K562 (cell line): ENCODE measurements around the gene TNRC6B. TPM values are rescaled to one million over a fixed set of nuclear protein-coding genes. Genes with fewer than 3 reads are reported as not detected.

Experiments
- ATAC-seq: fragments of 200-7000 bp; cut with Tn5 transposase; 3 replicates; pipeline ENCODE4 v1.9.1; 2020; ENCODE audit warnings: moderate library complexity
- BruUV-seq: library from RNA; stranded (reverse); fragments of 400-500 nt; replicated peaks from 2 replicates; lab custom pipeline; 2021; lab: Mats Ljungman, UMichigan
- CTCF ChIA-PET: fragments of 300-600 bp; formaldehyde crosslinking; extraction: SDS; loops from one replicate; lab custom pipeline; 2021; ENCODE audit warnings: low intra/inter-chr PET ratio; lab: Yijun Ruan, JAX
- POLR2A ChIA-PET: fragments of 300-600, 350-650 bp; sonication (Branson Sonifier 250); formaldehyde crosslinking; extraction: SDS; loops from one replicate; lab custom pipeline; 2021; ENCODE audit warnings: antibody characterized with exemption, inconsistent platforms; lab: Yijun Ruan, JAX
- DNase-seq, 4 experiments: peaks; one replicate each; pipeline versions ENCODE4 v3.0.0 to v3.0.0-alpha.2; 2011 to 2018; ENCODE audit warnings: low spot score in 3 of 4, mixed read lengths in 3 of 4; ENCODE audit errors: extremely low read depth in 1 of 4
- FAIRE-seq: peaks from 2 replicates; lab custom pipeline; 2011; peaks lifted over from hg19 to GRCh38; lab: Jason Lieb, UNC
- H2AFZ ChIP-seq: 2 replicates; pipeline ENCODE4 v1.6.0; 2011; ENCODE audit warnings: low read depth, low read length, control low read depth, inconsistent platforms
- H3K27ac ChIP-seq: fragments of 200-600 bp; 3 replicates; pipeline ENCODE4 v1.8.0; 2011; ENCODE audit warnings: low read depth, mild to moderate bottlenecking, control low read depth, inconsistent platforms, low read length, moderate library complexity, mixed read lengths; ENCODE audit errors: extremely low read depth
- H3K27me3 ChIP-seq, 2 experiments: fragments of 300-600 bp in 1 of 2; 2 replicates in 1 of 2; 3 replicates in 1 of 2; pipeline versions ENCODE4 v1.6.0 to v1.8.0; 2011; ENCODE audit warnings: inconsistent platforms in 2 of 2, low read length in 2 of 2, mild to moderate bottlenecking in 1 of 2, mixed read lengths in 1 of 2, moderate library complexity in 1 of 2; ENCODE audit not compliant: control insufficient read depth in 2 of 2, insufficient read depth in 2 of 2
- H3K36me3 ChIP-seq: fragments of 300-600 bp; 3 replicates; pipeline ENCODE4 v1.8.0; 2011; ENCODE audit warnings: mild to moderate bottlenecking, low read length, inconsistent platforms; ENCODE audit not compliant: control insufficient read depth, insufficient read depth
- H3K4me1 ChIP-seq, 2 experiments: fragments of 200-600 bp in 1 of 2; replicated peaks in 1 of 2; 2 replicates in 1 of 2; 3 replicates in 1 of 2; pipeline versions ENCODE4 v1.5.1 to v1.8.0; 2011; ENCODE audit warnings: inconsistent platforms in 2 of 2, low read length in 2 of 2, mild to moderate bottlenecking in 1 of 2, mixed read lengths in 1 of 2, moderate library complexity in 1 of 2; ENCODE audit not compliant: control insufficient read depth in 2 of 2, insufficient read depth in 2 of 2
- H3K4me2 ChIP-seq: 2 replicates; pipeline ENCODE4 v1.6.1; 2011; ENCODE audit warnings: low read length, control low read depth, inconsistent platforms, mixed read lengths; ENCODE audit not compliant: insufficient read depth
- H3K4me3 ChIP-seq: fragments of 200-600 bp; sonication (generic), shearing (Covaris generic); 2 replicates; pipeline ENCODE4 v1.5.1; 2016; ENCODE audit warnings: control low read depth, inconsistent platforms
- H3K79me2 ChIP-seq: fragments of 200-600 bp; 3 replicates; pipeline ENCODE4 v1.8.0; 2011; ENCODE audit warnings: low read length, inconsistent platforms; ENCODE audit not compliant: control insufficient read depth, insufficient read depth
- H3K9ac ChIP-seq, 2 experiments: 2 replicates each; pipeline versions ENCODE4 v1.6.0 to v1.6.1; 2011; ENCODE audit warnings: low read depth in 2 of 2, low read length in 2 of 2, control low read depth in 1 of 2, inconsistent platforms in 1 of 2, mild to moderate bottlenecking in 1 of 2, mixed read lengths in 1 of 2; ENCODE audit not compliant: insufficient read depth in 1 of 2
- H3K9me1 ChIP-seq: one replicate; pipeline ENCODE4 v1.6.0; 2011; ENCODE audit warnings: inconsistent platforms, mild to moderate bottlenecking, low read length, moderate library complexity; ENCODE audit not compliant: control insufficient read depth, insufficient read depth
- H3K9me3 ChIP-seq: replicated peaks from 2 replicates; pipeline ENCODE4 v1.5.1; 2011; ENCODE audit warnings: low read depth, low read length, inconsistent platforms; ENCODE audit not compliant: control insufficient read depth, insufficient read depth
- H4K20me1 ChIP-seq: replicated peaks from 2 replicates; pipeline ENCODE4 v1.6.1; 2011; ENCODE audit warnings: low read length, inconsistent platforms, mixed read lengths; ENCODE audit not compliant: control insufficient read depth, insufficient read depth
- ARID3B ChIP-seq: fragments of 250-450 bp; sonication (Bioruptor Pico); IDR thresholded peaks from 2 replicates; pipeline ENCODE4 v1.4.0; 2020; ENCODE audit warnings: borderline replicate concordance
- GABPB1 ChIP-seq: sonication (generic); formaldehyde crosslinking; IDR thresholded peaks from 2 replicates; pipeline ENCODE4 v1.8.0; 2022; ENCODE audit warnings: mild to moderate bottlenecking, missing genetic modification reagents
- MEIS2 ChIP-seq: fragments of 450-650 bp; IDR thresholded peaks from 2 replicates; pipeline ENCODE4 v1.6.1; 2014; ENCODE audit warnings: mild to moderate bottlenecking; ENCODE audit not compliant: partially characterized antibody
- NCOA1 ChIP-seq: fragments of 450-650 bp; IDR thresholded peaks from 2 replicates; pipeline ENCODE4 v1.6.1; 2016; ENCODE audit warnings: low read depth
- NFIC ChIP-seq: fragments of 450-650 bp; IDR thresholded peaks from 2 replicates; pipeline ENCODE4 v1.6.1; 2017; ENCODE audit warnings: mild to moderate bottlenecking, inconsistent platforms
- SRSF9 ChIP-seq: fragments of 200-400 bp; formaldehyde crosslinking; IDR thresholded peaks from 2 replicates; pipeline ENCODE4 v1.6.1; 2017; ENCODE audit warnings: low read depth, low read length, borderline replicate concordance
- ZFP30 ChIP-seq: fragments of 250-450 bp; sonication (Bioruptor Pico); IDR thresholded peaks from 2 replicates; pipeline ENCODE4 v1.8.0; 2022; ENCODE audit warnings: moderate library complexity, mild to moderate bottlenecking, inconsistent platforms, borderline replicate concordance
- ZNF79 ChIP-seq: fragments of 250-450 bp; sonication (Bioruptor Pico); IDR thresholded peaks from 2 replicates; pipeline ENCODE4 v1.4.0; 2020; ENCODE audit warnings: low read depth, mild to moderate bottlenecking, moderate library complexity
- WGBS: fragments of 100-300 bp; shearing (Covaris generic); methylation state at CpG from one replicate; pipeline ENCODE4 v1.1.6; 2016; ENCODE audit warnings: low coverage, mixed read lengths; ENCODE audit not compliant: insufficient coverage; ENCODE audit errors: missing lambda C conversion rate; 5-methylcytosine and 5-hydroxymethylcytosine counted together
- in situ Hi-C: fragments of 300-500 bp; cut with MboI; formaldehyde crosslinking; loops from 4 replicates; pipeline ENCODE4 v1.15.0; 2018; ENCODE audit warnings: inconsistent platforms, mixed read lengths
- intact Hi-C: fragments of 100-400 bp; cut with micrococcal nuclease; formaldehyde crosslinking; loops from 2 replicates; pipeline ENCODE4 v1.14.2; 2022
- polyA plus RNA-seq, 8 experiments: library from polyadenylated mRNA; depleted of rRNA in 4 of 8; stranded (reverse) in 5 of 8; unstranded in 3 of 8; fragments of >200 nt; fragmentation: Nextera tagmentation in 2 of 8; fragmentation: Illumina TruSeq in 1 of 8; extraction: Ambion mirVana in 2 of 8; extraction: Trizol in 1 of 8; gene quantifications; 2 replicates each; pipeline versions ENCODE4 v1.2.1 to v1.2.3, GENCODE V29; 2011 to 2014; ENCODE audit warnings: inconsistent platforms in 1 of 8, missing spikeins in 1 of 8
- total RNA-seq, 7 experiments: library from RNA; depleted of rRNA in 6 of 7; stranded (reverse); fragments of >200 nt in 6 of 7; fragmentation: Illumina TruSeq in 2 of 7; extraction: Trizol in 2 of 7; gene quantifications; 2 replicates each; pipeline versions ENCODE4 v1.2.1 to v1.2.3, GENCODE V29; 2011 to 2021; ENCODE audit warnings: low replicate concordance in 1 of 7
- TF ChIP-seq, protein P1 (sequence below): fragments of 450-650 bp; formaldehyde crosslinking; IDR thresholded peaks from 2 replicates; pipeline ENCODE4 v1.4.0; 2020; ENCODE audit warnings: mild to moderate bottlenecking, moderate library complexity

TNRC6B gene
- total and polyA plus RNA-seq, 9 of the 15 experiments (the other 6 are each of a cell fraction or from before 2014, with no cell fraction given) = 0.96 to 18.8 (median 10.8) TPM

- ATAC-seq (no peak), FAIRE-seq (no peak), DNase-seq (no peak)
- Histone ChIP-seq H3K9me3 (no peaks in the 10 kb centered on the region), H3K27me3 (no peaks in the 10 kb centered on the region), H2AFZ (no peak overlapping the region), H3K79me2 (peaks cover 28% of the 10 kb centered on the region; the same call in 2 of the 3 replicates), H3K9ac (no peak overlapping the region), H4K20me1 (peaks cover 15% of the 10 kb centered on the region), H3K4me3 (no peak overlapping the region), H3K36me3 (peaks cover 12% of the 10 kb centered on the region; the same call in 2 of the 3 replicates), H3K4me2 (no peak overlapping the region), H3K9me1 (peaks cover 5% of the 10 kb centered on the region), H3K4me1 (peaks cover 0 to 4% of the 10 kb centered on the region in 2 experiments; a peak in 3 of 5 replicates), H3K27ac (no peak overlapping the region)
- WGBS = 47% methylated on average over 2 of the region's 5 CpGs
- TF ChIP-seq ARID3B = no peak
- 0 out of 2 replicates have a peak, but pooled peaks have one; percentile 5 for TF ChIP-seq NFIC
- peak; percentile 35 for TF ChIP-seq MEIS2
- POLR2A ChIA-PET = no interaction called here
- intact Hi-C loops = no loop called here
- in situ Hi-C loops = no loop called here
- BruUV-seq = no TSS peak
- CTCF ChIA-PET = no interaction called here
Measured at GRCh38 chr22:40235308-40235707, 57.6 kb downstream of the TNRC6B start.

- WGBS = 70% methylated on average over 4 of the region's 4 CpGs
- Histone ChIP-seq H3K27me3 (no peaks in the 10 kb centered on the region), H3K4me2 (no peak overlapping the region), H3K9ac (no peak overlapping the region), H3K9me3 (no peaks in the 10 kb centered on the region), H2AFZ (no peak overlapping the region), H4K20me1 (peaks cover 15% of the 10 kb centered on the region), H3K4me1 (peaks cover 0 to 8% of the 10 kb centered on the region in 2 experiments; a peak in 3 of 5 replicates), H3K4me3 (no peak overlapping the region), H3K79me2 (peaks cover 36% of the 10 kb centered on the region), H3K36me3 (peaks cover 12% of the 10 kb centered on the region; the same call in 2 of the 3 replicates), H3K9me1 (peaks cover 5% of the 10 kb centered on the region), H3K27ac (no peak overlapping the region)
- ChIA-PET CTCF (interaction anchor here (0.6 kb wide), 1 partner anchor 110 kb away, joined by 4 read pairs; the partner anchor contains the start of gene ADSL), POLR2A (no interaction called here)
- DNase-seq = no peak
- BruUV-seq = no TSS peak
- ATAC-seq = no peak
- intact Hi-C loops = no loop called here
- in situ Hi-C loops = no loop called here
- FAIRE-seq = no peak
- TF ChIP-seq SRSF9 = no peak
- no peak for TF ChIP-seq ZNF79 (CRISPR knock-in tag)
- TF ChIP-seq, protein P1, sequence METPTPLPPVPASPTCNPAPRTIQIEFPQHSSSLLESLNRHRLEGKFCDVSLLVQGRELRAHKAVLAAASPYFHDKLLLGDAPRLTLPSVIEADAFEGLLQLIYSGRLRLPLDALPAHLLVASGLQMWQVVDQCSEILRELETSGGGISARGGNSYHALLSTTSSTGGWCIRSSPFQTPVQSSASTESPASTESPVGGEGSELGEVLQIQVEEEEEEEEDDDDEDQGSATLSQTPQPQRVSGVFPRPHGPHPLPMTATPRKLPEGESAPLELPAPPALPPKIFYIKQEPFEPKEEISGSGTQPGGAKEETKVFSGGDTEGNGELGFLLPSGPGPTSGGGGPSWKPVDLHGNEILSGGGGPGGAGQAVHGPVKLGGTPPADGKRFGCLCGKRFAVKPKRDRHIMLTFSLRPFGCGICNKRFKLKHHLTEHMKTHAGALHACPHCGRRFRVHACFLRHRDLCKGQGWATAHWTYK = no peak
- TF ChIP-seq NCOA1 = no peak
- TF ChIP-seq GABPB1 (CRISPR knock-in tag) = no peak
- TF ChIP-seq ZFP30 (CRISPR knock-in tag) = no peak
Measured at GRCh38 chr22:40236131-40236665, 58.5 kb downstream of the TNRC6B start.
